Neural cell (in vitro differentiated cells): ENCODE results near the gene CLEC10A. TPM values are rescaled to one million over a fixed set of nuclear protein-coding genes. Genes with fewer than 3 reads are reported as not detected.

Experiments
- H2AFZ ChIP-seq: fragments of 200-600, 300-800 bp; sonication (generic), shearing (Covaris generic); 2 replicates; pipeline ENCODE4 v1.6.0; 2014; ENCODE audit warnings: low read depth, mild to moderate bottlenecking, antibody characterized with exemption, low read length, moderate library complexity
- H3F3A ChIP-seq: fragments of 200-600 bp; shearing (Covaris generic); 2 replicates; pipeline ENCODE4 v1.6.1; 2016; ENCODE audit warnings: mild to moderate bottlenecking, moderate library complexity, mixed read lengths, antibody characterized with exemption, low read length; ENCODE audit not compliant: insufficient read depth, poor library complexity, severe bottlenecking
- H3K27ac ChIP-seq: fragments of 200-600, 300-800 bp; sonication (generic), shearing (Covaris generic); 2 replicates; pipeline ENCODE4 v1.5.1; 2014; ENCODE audit warnings: mild to moderate bottlenecking, low read length, moderate library complexity
- H3K27me3 ChIP-seq: fragments of 300-800, 200-600 bp; sonication (generic), shearing (Covaris generic); 2 replicates; pipeline ENCODE4 v1.6.0; 2014; ENCODE audit warnings: mild to moderate bottlenecking, low read depth, low read length, moderate library complexity; ENCODE audit not compliant: insufficient read depth
- H3K36me3 ChIP-seq: fragments of 300-800, 200-600 bp; sonication (generic), shearing (Covaris generic); 2 replicates; pipeline ENCODE4 v1.5.1; 2014; ENCODE audit warnings: mild to moderate bottlenecking, antibody characterized with exemption, low read length, moderate library complexity; ENCODE audit not compliant: insufficient read depth
- H3K4me2 ChIP-seq: fragments of 300-800, 200-600 bp; sonication (generic), shearing (Covaris generic); 2 replicates; pipeline ENCODE4 v1.6.0; 2014; ENCODE audit warnings: mild to moderate bottlenecking, low read length
- H3K4me3 ChIP-seq: fragments of 300-800, 200-600 bp; sonication (generic), shearing (Covaris generic); 2 replicates; pipeline ENCODE4 v1.5.1; 2014; ENCODE audit warnings: mild to moderate bottlenecking, low read length, moderate library complexity
- H3K79me2 ChIP-seq: fragments of 200-600 bp; shearing (Covaris generic); replicated peaks from 2 replicates; pipeline ENCODE4 v1.6.0; 2014; ENCODE audit warnings: mild to moderate bottlenecking, low read length, moderate library complexity; ENCODE audit not compliant: insufficient read depth
- H3K9ac ChIP-seq: fragments of 300-800, 200-600 bp; sonication (generic), shearing (Covaris generic); 2 replicates; pipeline ENCODE4 v1.6.1; 2016; ENCODE audit warnings: mild to moderate bottlenecking, low read length, mixed read lengths
- H3K9me2 ChIP-seq: fragments of 200-600 bp; shearing (Covaris generic); 2 replicates; pipeline ENCODE4 v1.6.1; 2016; ENCODE audit warnings: mild to moderate bottlenecking, low read length, mixed read lengths; ENCODE audit not compliant: insufficient read depth
- H3K9me3 ChIP-seq: fragments of 200-600, 300-800 bp; sonication (generic), shearing (Covaris generic); 2 replicates; pipeline ENCODE4 v1.6.1; 2016; ENCODE audit warnings: mild to moderate bottlenecking, mixed run types, low read length, moderate library complexity, mixed read lengths
- H4K20me1 ChIP-seq: fragments of 200-600 bp; shearing (Covaris generic); 2 replicates; pipeline ENCODE4 v1.6.1; 2016; ENCODE audit warnings: mild to moderate bottlenecking, mixed run types; ENCODE audit not compliant: insufficient read depth
- EP300 ChIP-seq: fragments of 450-650 bp; conservative IDR thresholded peaks from 2 replicates; pipeline ENCODE4 v1.6.1; 2014; ENCODE audit warnings: antibody characterized with exemption, mild to moderate bottlenecking, moderate library complexity; ENCODE audit not compliant: poor library complexity, severe bottlenecking
- EZH2 ChIP-seq: fragments of 200-600, 300-800 bp; shearing (Covaris generic), sonication (generic); IDR thresholded peaks from 2 replicates; pipeline ENCODE4 v1.6.1; 2014; ENCODE audit warnings: antibody characterized with exemption, low read length, borderline replicate concordance, mild to moderate bottlenecking; ENCODE audit not compliant: insufficient read depth, poor library complexity, severe bottlenecking
- MXI1 ChIP-seq: fragments of 450-650 bp; conservative IDR thresholded peaks from 2 replicates; pipeline ENCODE4 v1.6.1; 2014; ENCODE audit warnings: antibody characterized with exemption, mild to moderate bottlenecking; ENCODE audit not compliant: poor library complexity, severe bottlenecking
- POLR2AphosphoS5 ChIP-seq: IDR thresholded peaks from 2 replicates; pipeline ENCODE4 v1.6.1; 2012
- RAD21 ChIP-seq: fragments of 450-650 bp; conservative IDR thresholded peaks from 2 replicates; pipeline ENCODE4 v1.6.1; 2014; ENCODE audit warnings: antibody characterized with exemption, mild to moderate bottlenecking, moderate library complexity
- SMC3 ChIP-seq: fragments of 450-650 bp; conservative IDR thresholded peaks from 2 replicates; pipeline ENCODE4 v1.6.1; 2014; ENCODE audit warnings: antibody characterized with exemption, mild to moderate bottlenecking, moderate library complexity; ENCODE audit not compliant: poor library complexity
- TAF1 ChIP-seq: IDR thresholded peaks from 2 replicates; pipeline ENCODE4 v1.6.1; 2012; ENCODE audit warnings: low read depth
- polyA plus RNA-seq: library from polyadenylated mRNA; depleted of rRNA; stranded (reverse); fragments of >200 nt; gene quantifications from 2 replicates; pipeline ENCODE4 v1.2.3, GENCODE V29; 2014
- TF ChIP-seq, protein P1 (sequence below): IDR thresholded peaks from 2 replicates; pipeline ENCODE4 v1.6.1; 2012; ENCODE audit warnings: borderline replicate concordance
- TF ChIP-seq, protein P2 (sequence below): fragments of 450-650 bp; IDR thresholded peaks from 2 replicates; pipeline ENCODE4 v1.5.1; 2014; ENCODE audit warnings: antibody characterized with exemption, mild to moderate bottlenecking, moderate library complexity; ENCODE audit not compliant: poor library complexity, severe bottlenecking

Gene CLEC10A
- polyA plus RNA-seq, 1 donor from 2014 or later: not detected

DNA sequence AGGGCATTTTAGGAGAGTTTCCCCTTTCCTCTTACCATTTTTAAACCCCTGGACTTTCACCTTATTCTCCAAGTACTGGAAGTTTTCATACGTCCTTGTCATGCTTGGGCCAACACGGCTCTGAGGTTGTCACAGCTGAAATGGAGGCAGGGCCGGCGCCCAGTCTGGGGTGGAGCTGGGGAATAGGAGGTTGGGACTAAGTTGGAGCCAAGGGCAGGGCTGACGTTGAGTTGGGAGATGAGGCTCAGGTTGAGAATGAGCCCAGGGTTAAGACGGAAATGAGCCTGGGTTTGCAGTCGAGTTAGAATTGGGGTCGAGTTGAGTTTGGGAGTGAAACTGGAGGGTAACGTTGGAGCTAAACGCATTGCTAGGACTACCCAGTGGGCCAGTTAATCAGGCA lies 1.3 kb downstream of the CLEC10A start:
- no peaks in the 10 kb centered on the region for H3K79me2 ChIP-seq
- no peaks in the 10 kb centered on the region for H3K27me3 ChIP-seq
- H3K4me2 ChIP-seq: no peak overlapping the region
- H3K36me3 ChIP-seq: no peaks in the 10 kb centered on the region
- H3K9me2 ChIP-seq: no peaks in the 10 kb centered on the region
- no peak overlapping the region for H3K27ac ChIP-seq
- TF ChIP-seq SMC3: no peak
- no peak for TF ChIP-seq RAD21
- TF ChIP-seq EP300: no peak
- TF ChIP-seq POLR2AphosphoS5: no peak
- TF ChIP-seq, protein P1, sequence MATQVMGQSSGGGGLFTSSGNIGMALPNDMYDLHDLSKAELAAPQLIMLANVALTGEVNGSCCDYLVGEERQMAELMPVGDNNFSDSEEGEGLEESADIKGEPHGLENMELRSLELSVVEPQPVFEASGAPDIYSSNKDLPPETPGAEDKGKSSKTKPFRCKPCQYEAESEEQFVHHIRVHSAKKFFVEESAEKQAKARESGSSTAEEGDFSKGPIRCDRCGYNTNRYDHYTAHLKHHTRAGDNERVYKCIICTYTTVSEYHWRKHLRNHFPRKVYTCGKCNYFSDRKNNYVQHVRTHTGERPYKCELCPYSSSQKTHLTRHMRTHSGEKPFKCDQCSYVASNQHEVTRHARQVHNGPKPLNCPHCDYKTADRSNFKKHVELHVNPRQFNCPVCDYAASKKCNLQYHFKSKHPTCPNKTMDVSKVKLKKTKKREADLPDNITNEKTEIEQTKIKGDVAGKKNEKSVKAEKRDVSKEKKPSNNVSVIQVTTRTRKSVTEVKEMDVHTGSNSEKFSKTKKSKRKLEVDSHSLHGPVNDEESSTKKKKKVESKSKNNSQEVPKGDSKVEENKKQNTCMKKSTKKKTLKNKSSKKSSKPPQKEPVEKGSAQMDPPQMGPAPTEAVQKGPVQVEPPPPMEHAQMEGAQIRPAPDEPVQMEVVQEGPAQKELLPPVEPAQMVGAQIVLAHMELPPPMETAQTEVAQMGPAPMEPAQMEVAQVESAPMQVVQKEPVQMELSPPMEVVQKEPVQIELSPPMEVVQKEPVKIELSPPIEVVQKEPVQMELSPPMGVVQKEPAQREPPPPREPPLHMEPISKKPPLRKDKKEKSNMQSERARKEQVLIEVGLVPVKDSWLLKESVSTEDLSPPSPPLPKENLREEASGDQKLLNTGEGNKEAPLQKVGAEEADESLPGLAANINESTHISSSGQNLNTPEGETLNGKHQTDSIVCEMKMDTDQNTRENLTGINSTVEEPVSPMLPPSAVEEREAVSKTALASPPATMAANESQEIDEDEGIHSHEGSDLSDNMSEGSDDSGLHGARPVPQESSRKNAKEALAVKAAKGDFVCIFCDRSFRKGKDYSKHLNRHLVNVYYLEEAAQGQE: no peak
- no peak for TF ChIP-seq MXI1
- TF ChIP-seq, protein P2, sequence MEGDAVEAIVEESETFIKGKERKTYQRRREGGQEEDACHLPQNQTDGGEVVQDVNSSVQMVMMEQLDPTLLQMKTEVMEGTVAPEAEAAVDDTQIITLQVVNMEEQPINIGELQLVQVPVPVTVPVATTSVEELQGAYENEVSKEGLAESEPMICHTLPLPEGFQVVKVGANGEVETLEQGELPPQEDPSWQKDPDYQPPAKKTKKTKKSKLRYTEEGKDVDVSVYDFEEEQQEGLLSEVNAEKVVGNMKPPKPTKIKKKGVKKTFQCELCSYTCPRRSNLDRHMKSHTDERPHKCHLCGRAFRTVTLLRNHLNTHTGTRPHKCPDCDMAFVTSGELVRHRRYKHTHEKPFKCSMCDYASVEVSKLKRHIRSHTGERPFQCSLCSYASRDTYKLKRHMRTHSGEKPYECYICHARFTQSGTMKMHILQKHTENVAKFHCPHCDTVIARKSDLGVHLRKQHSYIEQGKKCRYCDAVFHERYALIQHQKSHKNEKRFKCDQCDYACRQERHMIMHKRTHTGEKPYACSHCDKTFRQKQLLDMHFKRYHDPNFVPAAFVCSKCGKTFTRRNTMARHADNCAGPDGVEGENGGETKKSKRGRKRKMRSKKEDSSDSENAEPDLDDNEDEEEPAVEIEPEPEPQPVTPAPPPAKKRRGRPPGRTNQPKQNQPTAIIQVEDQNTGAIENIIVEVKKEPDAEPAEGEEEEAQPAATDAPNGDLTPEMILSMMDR: no peak
- TF ChIP-seq EZH2: no peak
- no peak for TF ChIP-seq TAF1
- H2AFZ ChIP-seq: no peak overlapping the region
- H4K20me1 ChIP-seq: no peaks in the 10 kb centered on the region
- no peaks in the 10 kb centered on the region for H3F3A ChIP-seq
- H3K9me3 ChIP-seq: no peaks in the 10 kb centered on the region
- H3K9ac ChIP-seq: no peak overlapping the region
- no peak overlapping the region for H3K4me3 ChIP-seq

DNA sequence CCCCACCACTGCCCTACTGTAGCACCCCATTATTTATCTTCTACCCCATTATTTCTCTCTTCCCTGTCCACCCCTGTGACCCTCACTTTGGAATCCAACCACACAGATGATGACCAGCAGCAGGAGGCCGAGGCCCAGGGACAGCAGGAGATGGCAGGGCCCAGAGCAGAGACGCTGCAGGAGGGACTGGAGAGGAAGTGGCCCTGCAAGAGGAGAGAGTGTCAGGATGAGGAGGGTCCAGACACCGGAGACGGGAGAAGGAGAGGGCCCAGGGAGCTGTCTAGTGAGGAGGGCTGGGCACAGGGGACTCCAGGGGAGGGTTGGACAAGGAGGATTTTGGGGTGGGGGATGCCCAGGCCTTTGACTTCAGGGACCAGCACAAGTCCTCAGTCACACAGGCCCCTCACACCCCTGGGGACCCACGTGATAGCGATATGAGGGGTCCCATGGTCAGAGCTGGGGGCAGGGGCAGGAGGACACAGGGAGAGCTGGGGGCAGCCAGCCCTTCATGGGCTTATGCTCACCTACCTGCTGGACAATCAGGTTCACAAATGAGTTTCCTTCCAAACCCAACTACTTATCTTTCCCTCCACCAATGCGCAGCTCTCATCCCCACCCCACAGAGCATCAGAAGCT lies 2.0 kb downstream of the CLEC10A start:
- Histone ChIP-seq H2AFZ (no peak overlapping the region), H4K20me1 (no peaks in the 10 kb centered on the region), H3K36me3 (no peaks in the 10 kb centered on the region), H3F3A (no peaks in the 10 kb centered on the region), H3K9me2 (no peaks in the 10 kb centered on the region), H3K9me3 (no peaks in the 10 kb centered on the region), H3K9ac (no peak overlapping the region), H3K4me2 (no peak overlapping the region), H3K27ac (no peak overlapping the region), H3K27me3 (no peaks in the 10 kb centered on the region), H3K4me3 (no peak overlapping the region), H3K79me2 (no peaks in the 10 kb centered on the region)
- TF ChIP-seq EZH2 (no peak), EP300 (no peak), MXI1 (no peak), TAF1 (no peak), POLR2AphosphoS5 (no peak), SMC3 (no peak), RAD21 (no peak)
- TF ChIP-seq, protein P1: no peak
- TF ChIP-seq, protein P2: no peak
